ENCODE data around the gene THSD7B.

THSD7B gene

DNA sequence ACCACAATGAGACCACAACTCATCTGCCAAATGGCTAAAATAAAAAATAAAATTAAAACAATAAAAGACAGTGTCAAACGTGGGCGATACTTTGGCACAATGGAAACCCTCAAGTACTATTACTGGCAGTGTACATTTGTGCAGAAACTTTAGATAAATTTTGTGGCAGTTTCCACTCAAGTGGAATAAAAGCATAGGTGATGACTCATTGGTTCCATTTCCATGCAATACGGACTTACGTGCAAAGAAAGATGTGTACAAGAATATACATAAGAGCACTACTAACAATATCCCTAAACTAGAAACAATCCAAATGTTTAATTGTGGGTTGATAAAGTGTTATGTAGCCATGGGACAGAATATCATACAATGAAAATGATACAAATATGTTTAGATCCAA lies 940.0 kb downstream of the THSD7B start:
- DNase-seq: no peak

GRCh38 chr2:137706786-137707613 lies 941.7 kb downstream of the THSD7B start:
- DNase-seq: no peak

GRCh38 chr2:137708311-137708710 lies 943.0 kb downstream of the THSD7B start:
- no peak for DNase-seq

- DNase-seq: no peak
These were observed 950.4 kb downstream of the THSD7B start for GRCh38 chr2:137715731-137716191.

- no peak for DNase-seq
These were observed 953.4 kb downstream of the THSD7B start for GRCh38 chr2:137718786-137719185.

DNA sequence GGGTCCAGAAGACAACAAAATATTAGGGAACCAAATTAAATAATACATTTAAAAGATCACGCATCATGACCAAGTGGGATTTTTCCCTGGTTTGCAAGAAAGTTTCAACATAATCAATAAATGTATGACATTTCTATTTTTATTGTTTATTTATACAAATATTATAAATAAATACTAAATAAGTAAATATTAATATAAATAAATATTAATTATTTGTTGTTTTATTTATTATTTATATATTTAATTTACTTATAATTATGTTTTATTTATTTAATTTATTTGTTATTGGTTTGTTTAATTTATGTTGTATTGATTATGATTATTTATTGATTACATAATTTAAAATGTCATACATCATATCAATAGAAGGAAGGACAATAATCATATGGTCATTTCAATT lies 956.4 kb downstream of the THSD7B start:
- no peak for DNase-seq

GRCh38 chr2:137724912-137725311 lies 959.6 kb downstream of the THSD7B start:
- DNase-seq: no peak
